ENCODE results near the gene TBR1. TPM values are rescaled to one million over a fixed set of nuclear protein-coding genes. Genes with fewer than 3 reads are reported as not detected.

The TBR1 gene
- total and polyA plus RNA-seq, 10 of the 15 experiments (the other 5 are each of a cell fraction or from before 2014, with no cell fraction given): 0.01 TPM; not detected in 9

DNA sequence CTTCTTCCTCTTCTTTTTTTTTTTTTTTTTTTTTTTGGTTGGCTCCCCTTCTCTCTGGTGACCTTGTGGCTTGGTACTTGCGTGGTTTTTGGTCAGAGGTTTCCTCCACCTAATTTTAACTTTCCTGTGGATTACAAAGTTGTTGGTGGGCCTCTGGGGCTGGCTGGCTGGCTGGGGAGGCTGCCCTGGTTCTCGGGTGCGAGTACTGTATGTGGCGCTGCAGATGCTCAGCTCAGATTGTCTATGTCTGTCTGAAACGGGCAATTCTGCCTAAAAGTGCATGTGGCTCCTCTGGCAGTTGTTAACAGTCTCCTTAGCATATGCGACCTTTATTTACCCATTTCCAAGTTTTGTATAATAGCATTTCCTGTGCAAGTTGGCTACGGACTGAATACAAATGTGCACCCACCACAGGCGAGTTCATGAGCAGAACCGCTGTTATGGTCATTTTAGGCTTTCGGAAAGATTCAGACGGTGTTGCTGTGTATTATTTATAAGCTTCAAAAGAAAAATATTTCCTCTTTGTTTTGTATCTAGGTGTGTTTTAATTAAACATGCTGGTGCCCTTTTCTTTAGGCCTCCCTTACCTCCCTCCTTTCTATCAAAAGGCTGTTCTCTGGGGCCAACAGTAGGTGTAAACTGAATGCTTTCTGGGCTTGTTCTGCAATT is 4.4 kb downstream of the TBR1 start:
- Histone ChIP-seq H3K9me3 (replicated peaks; ENCODE audit: control insufficient read depth, insufficient read depth, low read length) (no peaks in the 10 kb centered on the region; the same call in 1 of the 3 replicates), H3K36me3 (ENCODE audit: control insufficient read depth in 2 of 2, insufficient read depth in 2 of 2, low read length in 1 of 2) (no peaks in the 10 kb centered on the region), H4K20me1 (ENCODE audit: control insufficient read depth, insufficient read depth) (no peaks in the 10 kb centered on the region), H3K27me3 (replicated peaks in 1 of 2; ENCODE audit: control insufficient read depth in 2 of 2, insufficient read depth in 2 of 2, low read length in 1 of 2) (peaks cover 25 to 56% of the 10 kb centered on the region in 2 experiments), H3K4me1 (ENCODE audit: control insufficient read depth, insufficient read depth, low read length) (peaks cover 5% of the 10 kb centered on the region; the same call in 1 of the 2 replicates), H3K4me2 (ENCODE audit: control insufficient read depth, insufficient read depth) (no peak overlapping the region), H3K27ac (ENCODE audit: control insufficient read depth, insufficient read depth) (no peak overlapping the region), H2AFZ (ENCODE audit: control insufficient read depth, low read depth, low read length) (no peak overlapping the region), H3K79me2 (ENCODE audit: control insufficient read depth, insufficient read depth, low read length) (no peaks in the 10 kb centered on the region), H3K4me3 (no peak overlapping the region), H3K9ac (ENCODE audit: control insufficient read depth, insufficient read depth, low read length) (no peak overlapping the region)
- TF ChIP-seq, protein P1, sequence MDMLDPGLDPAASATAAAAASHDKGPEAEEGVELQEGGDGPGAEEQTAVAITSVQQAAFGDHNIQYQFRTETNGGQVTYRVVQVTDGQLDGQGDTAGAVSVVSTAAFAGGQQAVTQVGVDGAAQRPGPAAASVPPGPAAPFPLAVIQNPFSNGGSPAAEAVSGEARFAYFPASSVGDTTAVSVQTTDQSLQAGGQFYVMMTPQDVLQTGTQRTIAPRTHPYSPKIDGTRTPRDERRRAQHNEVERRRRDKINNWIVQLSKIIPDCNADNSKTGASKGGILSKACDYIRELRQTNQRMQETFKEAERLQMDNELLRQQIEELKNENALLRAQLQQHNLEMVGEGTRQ (IDR thresholded peaks at IDR 0.05; ENCODE audit: borderline replicate concordance, low read depth, low read length): no peak
- TF ChIP-seq JUND (IDR thresholded peaks at IDR 0.05; ENCODE audit: low read depth, low read length): no peak
- TF ChIP-seq FOXK2 (IDR thresholded peaks at IDR 0.05): no peak
- TF ChIP-seq ETV6 (conservative IDR thresholded peaks at IDR 0.05 in 1 of 2, IDR thresholded peaks at IDR 0.05 in 1 of 2; ENCODE audit: borderline replicate concordance in 1 of 2, low read depth in 1 of 2): no peak
- no peak for TF ChIP-seq CBX5 (IDR thresholded peaks at IDR 0.05; ENCODE audit: low read depth)
- no peak for TF ChIP-seq MTA3 (IDR thresholded peaks at IDR 0.05; ENCODE audit: borderline replicate concordance, low read length)
- TF ChIP-seq, protein P2, sequence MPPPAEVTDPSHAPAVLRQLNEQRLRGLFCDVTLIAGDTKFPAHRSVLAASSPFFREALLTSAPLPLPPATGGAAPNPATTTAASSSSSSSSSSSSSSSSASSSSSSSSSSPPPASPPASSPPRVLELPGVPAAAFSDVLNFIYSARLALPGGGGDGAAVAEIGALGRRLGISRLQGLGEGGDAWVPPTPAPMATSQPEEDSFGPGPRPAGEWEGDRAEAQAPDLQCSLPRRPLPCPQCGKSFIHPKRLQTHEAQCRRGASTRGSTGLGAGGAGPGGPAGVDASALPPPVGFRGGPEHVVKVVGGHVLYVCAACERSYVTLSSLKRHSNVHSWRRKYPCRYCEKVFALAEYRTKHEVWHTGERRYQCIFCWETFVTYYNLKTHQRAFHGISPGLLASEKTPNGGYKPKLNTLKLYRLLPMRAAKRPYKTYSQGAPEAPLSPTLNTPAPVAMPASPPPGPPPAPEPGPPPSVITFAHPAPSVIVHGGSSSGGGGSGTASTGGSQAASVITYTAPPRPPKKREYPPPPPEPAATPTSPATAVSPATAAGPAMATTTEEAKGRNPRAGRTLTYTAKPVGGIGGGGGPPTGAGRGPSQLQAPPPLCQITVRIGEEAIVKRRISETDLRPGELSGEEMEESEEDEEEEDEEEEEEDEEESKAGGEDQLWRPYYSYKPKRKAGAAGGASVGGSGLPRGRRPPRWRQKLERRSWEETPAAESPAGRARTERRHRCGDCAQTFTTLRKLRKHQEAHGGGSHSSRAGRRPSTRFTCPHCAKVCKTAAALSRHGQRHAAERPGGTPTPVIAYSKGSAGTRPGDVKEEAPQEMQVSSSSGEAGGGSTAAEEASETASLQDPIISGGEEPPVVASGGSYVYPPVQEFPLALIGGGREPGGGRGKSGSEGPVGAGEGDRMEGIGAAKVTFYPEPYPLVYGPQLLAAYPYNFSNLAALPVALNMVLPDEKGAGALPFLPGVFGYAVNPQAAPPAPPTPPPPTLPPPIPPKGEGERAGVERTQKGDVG (CRISPR knock-in tag; IDR thresholded peaks at IDR 0.05): no peak
- RAD21 ChIA-PET (ENCODE audit: unreplicated experiment): no interaction called here
- SMC1A ChIA-PET (ENCODE audit: uncharacterized antibody, unreplicated experiment): interaction anchor here (0.9 kb wide), 1 partner anchor 16 kb away, joined by 3 read pairs; no protein-coding TSS in a partner anchor
- DNase-seq (ENCODE audit: low read depth, low spot score): no peak
- no TSS peak for BruUV-seq (replicated peaks)
- ATAC-seq: no peak
- intact Hi-C loops (cut with micrococcal nuclease; ENCODE audit: unreplicated experiment) (loop anchor here (10.0 kb wide), 1 partner anchor 524 kb away; no protein-coding TSS in a partner anchor), in situ Hi-C loops (cut with MboI) (no loop called here)
- POLR2A ChIA-PET: no interaction called here
- 34% methylated on average over 11 of the region's 11 CpGs for WGBS (ENCODE audit: insufficient coverage, insufficient replicate concordance, low lambda C conversion rate, missing lambda C conversion rate)
- no peak for FAIRE-seq
- CTCF ChIA-PET: interaction anchor here (1.3 kb wide), 1 partner anchor 32 kb away, joined by 3 read pairs; no protein-coding TSS in a partner anchor

All from GM12878 (cell line).